Uterus (tissue), 2 donors: Measurements from ENCODE around the gene SNAPC4.

Experiments used
- POLR2A ChIP-seq, 2 donors: fragments of 450-650 bp; IDR thresholded peaks; one replicate each; pipeline ENCODE4 v1.6.1; 2016; ENCODE audit warnings: antibody characterized with exemption in 2 of 2, mild to moderate bottlenecking in 1 of 2, moderate library complexity in 1 of 2
- TF ChIP-seq, protein P1 (sequence below), 4 experiments: fragments of 200-600 bp in 2 of 4; fragments of 450-650 bp in 2 of 4; sonication (generic) in 2 of 4; IDR thresholded peaks; one replicate each; pipeline ENCODE4 v1.5.1; 2016 to 2019; ENCODE audit warnings: antibody characterized with exemption in 4 of 4, mild to moderate bottlenecking in 2 of 4, moderate library complexity in 1 of 4

DNA sequence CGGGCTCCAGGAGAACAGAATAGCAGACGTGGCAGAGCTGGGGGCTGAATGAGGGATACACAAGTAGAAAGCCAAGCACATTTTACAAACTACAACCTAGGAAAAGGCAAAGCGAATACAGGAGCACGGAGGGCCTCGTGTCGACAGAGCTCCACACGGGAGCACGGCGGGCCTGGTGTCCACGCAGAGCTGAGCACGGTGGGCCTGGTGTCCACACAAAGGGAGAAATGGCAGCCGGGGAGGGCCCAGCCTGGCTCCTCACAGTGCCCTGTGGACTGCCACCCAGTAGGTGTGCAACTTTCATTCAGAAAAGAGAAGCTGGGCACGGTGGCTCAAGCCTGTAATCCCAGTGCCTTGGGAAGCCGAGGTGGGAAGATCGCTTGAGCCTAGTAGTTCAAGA is 43.1 kb upstream of the SNAPC4 start:
- TF ChIP-seq, protein P1, sequence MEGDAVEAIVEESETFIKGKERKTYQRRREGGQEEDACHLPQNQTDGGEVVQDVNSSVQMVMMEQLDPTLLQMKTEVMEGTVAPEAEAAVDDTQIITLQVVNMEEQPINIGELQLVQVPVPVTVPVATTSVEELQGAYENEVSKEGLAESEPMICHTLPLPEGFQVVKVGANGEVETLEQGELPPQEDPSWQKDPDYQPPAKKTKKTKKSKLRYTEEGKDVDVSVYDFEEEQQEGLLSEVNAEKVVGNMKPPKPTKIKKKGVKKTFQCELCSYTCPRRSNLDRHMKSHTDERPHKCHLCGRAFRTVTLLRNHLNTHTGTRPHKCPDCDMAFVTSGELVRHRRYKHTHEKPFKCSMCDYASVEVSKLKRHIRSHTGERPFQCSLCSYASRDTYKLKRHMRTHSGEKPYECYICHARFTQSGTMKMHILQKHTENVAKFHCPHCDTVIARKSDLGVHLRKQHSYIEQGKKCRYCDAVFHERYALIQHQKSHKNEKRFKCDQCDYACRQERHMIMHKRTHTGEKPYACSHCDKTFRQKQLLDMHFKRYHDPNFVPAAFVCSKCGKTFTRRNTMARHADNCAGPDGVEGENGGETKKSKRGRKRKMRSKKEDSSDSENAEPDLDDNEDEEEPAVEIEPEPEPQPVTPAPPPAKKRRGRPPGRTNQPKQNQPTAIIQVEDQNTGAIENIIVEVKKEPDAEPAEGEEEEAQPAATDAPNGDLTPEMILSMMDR (IDR thresholded peaks at IDR 0.05): no peak
- TF ChIP-seq POLR2A (IDR thresholded peaks at IDR 0.05): no peak
